RWPE1 (cell line): ENCODE results near the gene NELL1.

Experiments
- CTCF ChIA-PET: fragments of 350-600 bp; sonication (Branson Sonifier 250); formaldehyde crosslinking; extraction: SDS; loops from one replicate; lab custom pipeline; 2021; lab: Yijun Ruan, JAX
- POLR2A ChIA-PET: fragments of 400-600 bp; formaldehyde crosslinking; extraction: SDS; loops from one replicate; lab custom pipeline; 2020; ENCODE audit warnings: antibody characterized with exemption; ENCODE audit not compliant: low non-redundant PET; lab: Yijun Ruan, JAX
- DNase-seq: peaks from one replicate; pipeline ENCODE4 v3.0.0; 2012; ENCODE audit warnings: low spot score
- H3K27ac ChIP-seq: fragments of 450-650 bp; 2 replicates; pipeline ENCODE4 v1.5.1; 2017
- CTCF ChIP-seq: fragments of 450-650 bp; conservative IDR thresholded peaks from 2 replicates; pipeline ENCODE4 v1.5.1; 2017; ENCODE audit warnings: low read depth, mild to moderate bottlenecking

The NELL1 gene

DNA sequence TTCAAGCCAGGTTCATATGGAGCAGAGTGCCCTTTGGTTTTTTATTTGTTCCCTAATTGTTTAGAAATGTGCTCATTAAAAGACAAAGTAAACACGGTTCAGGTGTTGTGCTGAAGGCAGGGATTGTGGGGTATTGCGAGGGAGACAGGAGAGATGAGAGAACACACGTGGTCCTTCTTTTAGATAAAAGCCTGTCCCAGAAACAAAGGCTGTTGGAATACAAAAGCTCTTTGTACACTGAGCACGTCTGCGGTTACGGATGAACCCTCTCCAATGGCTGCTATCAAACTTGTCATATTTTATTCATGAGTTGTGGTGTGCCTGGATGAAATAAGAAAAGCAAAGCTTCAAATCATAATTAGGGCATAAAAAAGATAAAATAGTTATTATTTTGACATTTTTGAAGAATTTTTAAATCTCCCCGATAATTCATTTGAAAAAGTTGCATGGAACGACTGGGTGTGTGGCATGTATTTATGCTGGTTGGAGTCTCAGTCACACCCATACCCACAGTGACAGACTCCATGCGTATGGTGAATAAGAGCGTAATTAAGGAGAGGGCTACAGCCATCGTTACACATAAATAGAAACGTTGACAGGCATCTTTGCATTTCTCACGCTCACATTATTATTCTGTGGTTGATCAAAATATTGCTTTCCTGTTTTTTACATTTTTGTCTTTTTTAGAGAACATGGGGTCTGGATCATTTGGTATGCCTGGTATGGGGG is 92.9 kb downstream of the NELL1 start:
- H3K27ac ChIP-seq, result no peak overlapping the region
- DNase-seq, result no peak
- TF ChIP-seq CTCF, result no peak
- POLR2A ChIA-PET, result no interaction called here
- CTCF ChIA-PET, result no interaction called here

GRCh38 chr11:20762980-20763379 is 93.6 kb downstream of the NELL1 start:
- ChIA-PET POLR2A (no interaction called here), CTCF (no interaction called here)
- no peak for TF ChIP-seq CTCF
- no peak overlapping the region for H3K27ac ChIP-seq
- DNase-seq, result no peak

- TF ChIP-seq CTCF, result no peak
- POLR2A ChIA-PET, result no interaction called here
- CTCF ChIA-PET, result interaction anchor here (0.7 kb wide), 1 partner anchor 98 kb away, joined by 4 read pairs; no protein-coding TSS in a partner anchor
- no peak overlapping the region for H3K27ac ChIP-seq
- no peak for DNase-seq
Measured at GRCh38 chr11:20770414-20770946, 101.1 kb downstream of the NELL1 start.

DNA sequence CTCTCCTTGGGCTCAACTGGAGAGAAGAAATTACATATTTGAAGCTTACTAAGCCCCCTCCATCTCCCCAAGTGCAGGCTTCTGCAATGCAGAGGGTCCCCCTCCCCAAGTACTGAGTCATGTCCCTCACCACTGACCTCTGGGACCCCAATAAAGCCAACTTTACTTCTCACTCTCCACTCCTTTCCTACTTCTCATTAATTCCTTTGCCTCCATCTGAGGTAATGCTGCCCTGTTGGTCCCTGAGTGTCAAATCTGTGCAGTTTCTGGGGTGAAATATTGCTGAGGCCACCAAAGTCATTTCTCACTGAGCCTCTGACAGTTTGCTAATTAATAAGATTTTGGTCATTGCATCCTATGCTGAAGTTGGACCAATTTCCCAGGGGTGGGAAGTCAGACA is 101.6 kb downstream of the NELL1 start:
- no peak overlapping the region for H3K27ac ChIP-seq
- no peak for TF ChIP-seq CTCF
- CTCF ChIA-PET, result no interaction called here
- DNase-seq, result no peak
- POLR2A ChIA-PET, result no interaction called here

- no peak for TF ChIP-seq CTCF
- H3K27ac ChIP-seq, result no peak overlapping the region
- ChIA-PET POLR2A (no interaction called here), CTCF (no interaction called here)
- no peak for DNase-seq
Measured at GRCh38 chr11:20771681-20772080, 102.3 kb downstream of the NELL1 start.

GRCh38 chr11:20775331-20775730 is 105.9 kb downstream of the NELL1 start:
- no peak for TF ChIP-seq CTCF
- ChIA-PET POLR2A (no interaction called here), CTCF (no interaction called here)
- no peak overlapping the region for H3K27ac ChIP-seq
- no peak for DNase-seq
